ENCODE measurements around the gene PPM1N. TPM values are rescaled to one million over a fixed set of nuclear protein-coding genes. Genes with fewer than 3 reads are reported as not detected.

Gene PPM1N
- total and polyA plus RNA-seq, 2 of the 13 experiments (the other 11 are each of a cell fraction or from before 2014, with no cell fraction given): 0.31 to 1.8 TPM

DNA sequence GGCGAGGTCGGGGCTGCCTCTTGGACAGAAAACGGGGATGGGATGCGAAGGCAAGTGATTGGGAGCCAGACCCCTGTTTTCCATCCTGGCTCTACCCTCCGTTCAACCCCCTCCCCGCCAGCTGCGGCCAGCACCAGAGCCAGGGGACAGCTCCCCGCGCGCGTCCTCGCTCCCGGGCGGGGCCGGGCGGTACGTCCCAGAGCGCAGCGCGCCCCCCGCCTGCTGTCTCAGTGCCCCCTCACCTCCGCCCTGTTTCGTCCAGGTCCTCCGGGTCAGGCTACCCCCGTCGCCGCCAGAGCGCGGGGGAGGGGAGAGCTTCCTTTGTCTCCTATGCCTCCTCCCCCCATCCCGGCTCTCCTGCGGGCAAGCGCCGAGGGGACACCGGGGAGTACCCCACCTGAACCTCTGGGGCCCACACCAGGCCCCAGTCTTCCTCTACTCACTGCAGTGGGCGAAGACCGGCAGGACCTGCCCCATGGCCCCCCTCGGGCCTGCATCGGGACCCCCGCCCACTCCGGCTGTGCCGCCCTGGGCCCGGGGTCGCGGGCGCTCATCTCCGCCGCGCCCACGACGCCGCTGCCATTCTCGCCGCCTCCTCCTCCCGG lies 1.8 kb upstream of the PPM1N start (continued):
- no peak; the same call in 1 of the 2 replicates for TF ChIP-seq ZNF337 (CRISPR knock-in tag; IDR thresholded peaks at IDR 0.05; ENCODE audit: borderline replicate concordance, low read depth)
- TF ChIP-seq FOXO1 (CRISPR knock-in tag; IDR thresholded peaks at IDR 0.05): peak; percentile 54; the same call in 1 of the 2 replicates
- peak; percentile 41; the same call in 1 of the 2 replicates for TF ChIP-seq KMT2A (CRISPR knock-in tag; IDR thresholded peaks at IDR 0.05)
- TF ChIP-seq TAF1 (CRISPR knock-in tag; IDR thresholded peaks at IDR 0.05): no peak
- peak; percentile 78; the same call in 1 of the 2 replicates for TF ChIP-seq ZFP41 (CRISPR knock-in tag; IDR thresholded peaks at IDR 0.05; ENCODE audit: borderline replicate concordance)
- TF ChIP-seq ZNF441 (CRISPR knock-in tag; IDR thresholded peaks at IDR 0.05; ENCODE audit: borderline replicate concordance): peak; percentile 83; the same call in 1 of the 2 replicates
- TF ChIP-seq, protein P1, sequence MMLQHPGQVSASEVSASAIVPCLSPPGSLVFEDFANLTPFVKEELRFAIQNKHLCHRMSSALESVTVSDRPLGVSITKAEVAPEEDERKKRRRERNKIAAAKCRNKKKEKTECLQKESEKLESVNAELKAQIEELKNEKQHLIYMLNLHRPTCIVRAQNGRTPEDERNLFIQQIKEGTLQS (CRISPR knock-in tag; IDR thresholded peaks at IDR 0.05): no peak
- TF ChIP-seq SOX13 (IDR thresholded peaks at IDR 0.05): no peak
- no peak for TF ChIP-seq SOX13 (CRISPR knock-in tag; conservative IDR thresholded peaks at IDR 0.05 in 1 of 2, IDR thresholded peaks at IDR 0.05 in 1 of 2)
- peak; percentile 39; the same call in 1 of the 2 replicates for TF ChIP-seq ZNF143 (CRISPR knock-in tag; IDR thresholded peaks at IDR 0.05)
- peak; percentile 81; the same call in 1 of the 2 replicates for TF ChIP-seq ZNF138 (CRISPR knock-in tag; IDR thresholded peaks at IDR 0.05; ENCODE audit: low read depth)
- no peak for TF ChIP-seq CEBPB (IDR thresholded peaks at IDR 0.05; ENCODE audit: borderline replicate concordance, low read depth, low read length)
- no peak for TF ChIP-seq TAF15 (IDR thresholded peaks at IDR 0.05; ENCODE audit: low read depth, low read length, poor library complexity, severe bottlenecking)
- peak; percentile 75 for TF ChIP-seq ZNF883 (CRISPR knock-in tag; IDR thresholded peaks at IDR 0.05; ENCODE audit: not compliant biosample characterization)
- no peak for TF ChIP-seq CHCHD3 (CRISPR knock-in tag; IDR thresholded peaks at IDR 0.05)
- no peak for TF ChIP-seq ZNF101 (CRISPR knock-in tag; IDR thresholded peaks at IDR 0.05; ENCODE audit: borderline replicate concordance, low read depth)
- no peak for TF ChIP-seq ZNF317 (CRISPR knock-in tag; IDR thresholded peaks at IDR 0.05)
- TF ChIP-seq, protein P2, sequence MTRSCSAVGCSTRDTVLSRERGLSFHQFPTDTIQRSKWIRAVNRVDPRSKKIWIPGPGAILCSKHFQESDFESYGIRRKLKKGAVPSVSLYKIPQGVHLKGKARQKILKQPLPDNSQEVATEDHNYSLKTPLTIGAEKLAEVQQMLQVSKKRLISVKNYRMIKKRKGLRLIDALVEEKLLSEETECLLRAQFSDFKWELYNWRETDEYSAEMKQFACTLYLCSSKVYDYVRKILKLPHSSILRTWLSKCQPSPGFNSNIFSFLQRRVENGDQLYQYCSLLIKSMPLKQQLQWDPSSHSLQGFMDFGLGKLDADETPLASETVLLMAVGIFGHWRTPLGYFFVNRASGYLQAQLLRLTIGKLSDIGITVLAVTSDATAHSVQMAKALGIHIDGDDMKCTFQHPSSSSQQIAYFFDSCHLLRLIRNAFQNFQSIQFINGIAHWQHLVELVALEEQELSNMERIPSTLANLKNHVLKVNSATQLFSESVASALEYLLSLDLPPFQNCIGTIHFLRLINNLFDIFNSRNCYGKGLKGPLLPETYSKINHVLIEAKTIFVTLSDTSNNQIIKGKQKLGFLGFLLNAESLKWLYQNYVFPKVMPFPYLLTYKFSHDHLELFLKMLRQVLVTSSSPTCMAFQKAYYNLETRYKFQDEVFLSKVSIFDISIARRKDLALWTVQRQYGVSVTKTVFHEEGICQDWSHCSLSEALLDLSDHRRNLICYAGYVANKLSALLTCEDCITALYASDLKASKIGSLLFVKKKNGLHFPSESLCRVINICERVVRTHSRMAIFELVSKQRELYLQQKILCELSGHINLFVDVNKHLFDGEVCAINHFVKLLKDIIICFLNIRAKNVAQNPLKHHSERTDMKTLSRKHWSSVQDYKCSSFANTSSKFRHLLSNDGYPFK (CRISPR knock-in tag; IDR thresholded peaks at IDR 0.05; ENCODE audit: borderline replicate concordance): peak; percentile 46; the same call in 1 of the 2 replicates
- TF ChIP-seq ZFY (CRISPR knock-in tag; IDR thresholded peaks at IDR 0.05): no peak
- TF ChIP-seq SMARCE1 (IDR thresholded peaks at IDR 0.05; ENCODE audit: borderline replicate concordance): no peak
- TF ChIP-seq ZNF768 (CRISPR knock-in tag; IDR thresholded peaks at IDR 0.05): peak; percentile 61; the same call in 1 of the 2 replicates
- TF ChIP-seq ZNF232 (CRISPR knock-in tag; IDR thresholded peaks at IDR 0.05; ENCODE audit: borderline replicate concordance): peak; percentile 96
- no peak for TF ChIP-seq ZSCAN12 (CRISPR knock-in tag; IDR thresholded peaks at IDR 0.05)
- peak; percentile 60 for TF ChIP-seq MED1 (CRISPR knock-in tag; IDR thresholded peaks at IDR 0.05)
- TF ChIP-seq ZNF780A (CRISPR knock-in tag; IDR thresholded peaks at IDR 0.05): 0 out of 2 replicates have a peak, but pooled peaks have one; percentile 52
- no peak for TF ChIP-seq ZSCAN30 (CRISPR knock-in tag; IDR thresholded peaks at IDR 0.05)
- TF ChIP-seq PPARG (CRISPR knock-in tag; conservative IDR thresholded peaks at IDR 0.05): peak; percentile 38; the same call in 1 of the 2 replicates
- TF ChIP-seq, protein P3, sequence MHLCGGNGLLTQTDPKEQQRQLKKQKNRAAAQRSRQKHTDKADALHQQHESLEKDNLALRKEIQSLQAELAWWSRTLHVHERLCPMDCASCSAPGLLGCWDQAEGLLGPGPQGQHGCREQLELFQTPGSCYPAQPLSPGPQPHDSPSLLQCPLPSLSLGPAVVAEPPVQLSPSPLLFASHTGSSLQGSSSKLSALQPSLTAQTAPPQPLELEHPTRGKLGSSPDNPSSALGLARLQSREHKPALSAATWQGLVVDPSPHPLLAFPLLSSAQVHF (CRISPR knock-in tag; IDR thresholded peaks at IDR 0.05): peak; percentile 78; the same call in 1 of the 2 replicates
- peak; percentile 50; the same call in 1 of the 2 replicates for TF ChIP-seq MEF2D (CRISPR knock-in tag; IDR thresholded peaks at IDR 0.05)
